T-helper 2 cell treated with Interferon-gamma antibody and Interleukin-4, amounts not matched to agents 5 μg/mL and 100 μg/mL, for 36 hours (primary cell): ENCODE measurements around the gene RIPOR3.
A peak's percentile ranks its signal among the peaks of the same experiment; 100 is the strongest.

Experiments used
- DNase-seq: peaks from one replicate; pipeline ENCODE4 v3.0.0; 2021; ENCODE audit warnings: low spot score
- H3K27ac Mint-ChIP-seq: one replicate; pipeline ENCODE4 v1.8.0; 2021; ENCODE audit warnings: mild to moderate bottlenecking, mixed read lengths
- H3K27me3 Mint-ChIP-seq: one replicate; pipeline ENCODE4 v1.8.0; 2021; ENCODE audit warnings: low read depth, mixed read lengths
- H3K36me3 Mint-ChIP-seq: one replicate; pipeline ENCODE4 v1.8.0; 2021; ENCODE audit warnings: low read depth, mixed read lengths
- H3K4me1 Mint-ChIP-seq: one replicate; pipeline ENCODE4 v1.8.0; 2021; ENCODE audit warnings: low read depth, mixed read lengths
- H3K4me3 Mint-ChIP-seq: one replicate; pipeline ENCODE4 v1.8.0; 2022; ENCODE audit warnings: mild to moderate bottlenecking, moderate library complexity, mixed read lengths
- H3K9me3 Mint-ChIP-seq: one replicate; pipeline ENCODE4 v1.8.0; 2021; ENCODE audit warnings: mixed read lengths

RIPOR3 gene

GRCh38 chr20:50558483-50558925, 132.8 kb downstream of the RIPOR3 start:
- no peak overlapping the region for H3K4me3 Mint-ChIP-seq
- H3K27ac Mint-ChIP-seq = no peak overlapping the region
- peaks cover 31% of the 10 kb centered on the region for H3K4me1 Mint-ChIP-seq
- peaks cover 32% of the 10 kb centered on the region for H3K36me3 Mint-ChIP-seq
- DNase-seq = no peak
- no peaks in the 10 kb centered on the region for H3K27me3 Mint-ChIP-seq
- no peaks in the 10 kb centered on the region for H3K9me3 Mint-ChIP-seq

GRCh38 chr20:50557549-50558134, 133.7 kb downstream of the RIPOR3 start:
- Mint-ChIP-seq H3K27me3 (no peaks in the 10 kb centered on the region), H3K4me3 (no peak overlapping the region), H3K4me1 (peaks cover 27% of the 10 kb centered on the region), H3K27ac (no peak overlapping the region), H3K36me3 (peaks cover 26% of the 10 kb centered on the region), H3K9me3 (no peaks in the 10 kb centered on the region)
- DNase-seq = no peak

- H3K27me3 Mint-ChIP-seq = no peaks in the 10 kb centered on the region
- no peak overlapping the region for H3K27ac Mint-ChIP-seq
- H3K4me1 Mint-ChIP-seq = peaks cover 13% of the 10 kb centered on the region
- H3K4me3 Mint-ChIP-seq = no peak overlapping the region
- H3K36me3 Mint-ChIP-seq = peaks cover 18% of the 10 kb centered on the region
- no peak for DNase-seq
- H3K9me3 Mint-ChIP-seq = no peaks in the 10 kb centered on the region
Observed at GRCh38 chr20:50555662-50556061, 135.7 kb downstream of the RIPOR3 start.

GRCh38 chr20:50554694-50555579, 136.4 kb downstream of the RIPOR3 start:
- H3K36me3 Mint-ChIP-seq = peaks cover 23% of the 10 kb centered on the region
- no peaks in the 10 kb centered on the region for H3K27me3 Mint-ChIP-seq
- no peaks in the 10 kb centered on the region for H3K9me3 Mint-ChIP-seq
- H3K4me1 Mint-ChIP-seq = peaks cover 15% of the 10 kb centered on the region
- H3K4me3 Mint-ChIP-seq = no peak overlapping the region
- H3K27ac Mint-ChIP-seq = no peak overlapping the region
- no peak for DNase-seq

- Mint-ChIP-seq H3K27me3 (no peaks in the 10 kb centered on the region), H3K36me3 (peaks cover 32% of the 10 kb centered on the region), H3K4me3 (no peak overlapping the region), H3K27ac (no peak overlapping the region), H3K9me3 (no peaks in the 10 kb centered on the region), H3K4me1 (peaks cover 16% of the 10 kb centered on the region)
- DNase-seq = no peak
Observed at GRCh38 chr20:50552979-50553378, 138.4 kb downstream of the RIPOR3 start.

- DNase-seq = no peak
- no peaks in the 10 kb centered on the region for H3K27me3 Mint-ChIP-seq
- peaks cover 35% of the 10 kb centered on the region for H3K36me3 Mint-ChIP-seq
- no peaks in the 10 kb centered on the region for H3K9me3 Mint-ChIP-seq
- H3K4me1 Mint-ChIP-seq = peaks cover 24% of the 10 kb centered on the region
- peak overlapping the region; percentile 31 for H3K4me3 Mint-ChIP-seq
- H3K27ac Mint-ChIP-seq = peak overlapping the region; percentile 58
Observed at GRCh38 chr20:50551288-50551687, 140.1 kb downstream of the RIPOR3 start.

- peaks cover 31% of the 10 kb centered on the region for H3K36me3 Mint-ChIP-seq
- no peak overlapping the region for H3K27ac Mint-ChIP-seq
- H3K9me3 Mint-ChIP-seq = no peaks in the 10 kb centered on the region
- H3K27me3 Mint-ChIP-seq = no peaks in the 10 kb centered on the region
- no peak for DNase-seq
- H3K4me3 Mint-ChIP-seq = no peak overlapping the region
- peaks cover 29% of the 10 kb centered on the region for H3K4me1 Mint-ChIP-seq
Observed at GRCh38 chr20:50550531-50550930, 140.8 kb downstream of the RIPOR3 start.

GRCh38 chr20:50548396-50548795, 142.9 kb downstream of the RIPOR3 start:
- Mint-ChIP-seq H3K4me1 (peaks cover 42% of the 10 kb centered on the region), H3K4me3 (no peak overlapping the region), H3K36me3 (peaks cover 37% of the 10 kb centered on the region), H3K27ac (no peak overlapping the region), H3K9me3 (no peaks in the 10 kb centered on the region), H3K27me3 (no peaks in the 10 kb centered on the region)
- DNase-seq = no peak

- peaks cover 39% of the 10 kb centered on the region for H3K36me3 Mint-ChIP-seq
- H3K9me3 Mint-ChIP-seq = no peaks in the 10 kb centered on the region
- peaks cover 44% of the 10 kb centered on the region for H3K4me1 Mint-ChIP-seq
- peak overlapping the region; percentile 5 for H3K4me3 Mint-ChIP-seq
- no peaks in the 10 kb centered on the region for H3K27me3 Mint-ChIP-seq
- no peak for DNase-seq
- peak overlapping the region; percentile 58 for H3K27ac Mint-ChIP-seq
Observed at GRCh38 chr20:50547964-50548363, 143.4 kb downstream of the RIPOR3 start.

- Mint-ChIP-seq H3K4me1 (peaks cover 54% of the 10 kb centered on the region), H3K27me3 (no peaks in the 10 kb centered on the region), H3K27ac (peak overlapping the region; percentile 75), H3K9me3 (no peaks in the 10 kb centered on the region), H3K4me3 (peak overlapping the region; percentile 78), H3K36me3 (peaks cover 37% of the 10 kb centered on the region)
- no peak for DNase-seq
Observed at GRCh38 chr20:50546729-50547314, 144.5 kb downstream of the RIPOR3 start.

- Mint-ChIP-seq H3K27ac (peak overlapping the region; percentile 75), H3K36me3 (peaks cover 40% of the 10 kb centered on the region), H3K4me3 (peak overlapping the region; percentile 78), H3K4me1 (peaks cover 67% of the 10 kb centered on the region), H3K9me3 (no peaks in the 10 kb centered on the region), H3K27me3 (no peaks in the 10 kb centered on the region)
- no peak for DNase-seq
Observed at GRCh38 chr20:50545126-50545525, 146.2 kb downstream of the RIPOR3 start.

GRCh38 chr20:50543326-50543725, 148.0 kb downstream of the RIPOR3 start:
- peaks cover 37% of the 10 kb centered on the region for H3K36me3 Mint-ChIP-seq
- H3K9me3 Mint-ChIP-seq = no peaks in the 10 kb centered on the region
- H3K4me1 Mint-ChIP-seq = peaks cover 58% of the 10 kb centered on the region
- DNase-seq = no peak
- no peak overlapping the region for H3K4me3 Mint-ChIP-seq
- H3K27me3 Mint-ChIP-seq = no peaks in the 10 kb centered on the region
- H3K27ac Mint-ChIP-seq = peak overlapping the region; percentile 58

GRCh38 chr20:50541606-50542041, 149.7 kb downstream of the RIPOR3 start:
- Mint-ChIP-seq H3K36me3 (peaks cover 33% of the 10 kb centered on the region), H3K9me3 (no peaks in the 10 kb centered on the region)

More at GRCh38 chr20:50541606-50542041, 149.7 kb downstream of the RIPOR3 start:
- Mint-ChIP-seq H3K4me3 (peak overlapping the region; percentile 6), H3K27me3 (no peaks in the 10 kb centered on the region), H3K4me1 (peaks cover 58% of the 10 kb centered on the region), H3K27ac (no peak overlapping the region)
- DNase-seq = no peak
